ENCODE measurements around the gene MYRFL. TPM values are rescaled to one million over a fixed set of nuclear protein-coding genes. Genes with fewer than 3 reads are reported as not detected.

Gene MYRFL
- polyA plus RNA-seq, 1 of the 3 experiments (the other 2 are of a cell fraction): not detected

- Histone ChIP-seq H3K4me3 (ENCODE audit: low read depth in 2 of 2, low read length in 1 of 2) (no peak overlapping the region), H3K79me2 (ENCODE audit: insufficient read depth) (no peaks in the 10 kb centered on the region), H3K4me1 (ENCODE audit: control insufficient read depth in 1 of 2, insufficient read depth in 2 of 2, low read depth in 1 of 2, low read length in 1 of 2) (no peaks in the 10 kb centered on the region), H3K27me3 (ENCODE audit: insufficient read depth) (no peaks in the 10 kb centered on the region), H3F3A (replicated peaks; ENCODE audit: insufficient read depth) (no peaks in the 10 kb centered on the region), H3K4me2 (no peak overlapping the region), H2AFZ (ENCODE audit: low read depth) (no peak overlapping the region), H3K9me2 (no peaks in the 10 kb centered on the region), H3K36me3 (replicated peaks in 1 of 2; ENCODE audit: control insufficient read depth in 1 of 2, insufficient read depth in 2 of 2, low read length in 1 of 2) (no peaks in the 10 kb centered on the region), H3K27ac (ENCODE audit: low read depth in 2 of 2, low read length in 1 of 2) (no peak overlapping the region), H4K20me1 (ENCODE audit: insufficient read depth) (no peaks in the 10 kb centered on the region), H3K9ac (no peak overlapping the region), H3K9me3 (no peaks in the 10 kb centered on the region)
- CTCF ChIA-PET: interaction anchor here (1.2 kb wide), 1 partner anchor 48 kb away, joined by 3 read pairs; no protein-coding TSS in a partner anchor
- no peak for DNase-seq
- POLR2A ChIA-PET: interaction anchor here (0.5 kb wide), 1 partner anchor 1749 kb away, joined by 3 read pairs; no protein-coding TSS in a partner anchor
- TF ChIP-seq IRF3 (IDR thresholded peaks at IDR 0.05; ENCODE audit: low read depth, low read length) (no peak), RXRA (IDR thresholded peaks at IDR 0.05; ENCODE audit: borderline replicate concordance, low read depth) (no peak), ELF1 (IDR thresholded peaks at IDR 0.05) (no peak), FOSL2 (IDR thresholded peaks at IDR 0.05; ENCODE audit: borderline replicate concordance, low read depth) (no peak), TAF1 (IDR thresholded peaks at IDR 0.05; ENCODE audit: borderline replicate concordance, low read depth, low read length) (no peak), USF1 (IDR thresholded peaks at IDR 0.05; ENCODE audit: borderline replicate concordance, low read depth) (no peak), RAD21 (IDR thresholded peaks at IDR 0.05; ENCODE audit: low read length) (no peak), NFIC (IDR thresholded peaks at IDR 0.05; ENCODE audit: borderline replicate concordance) (no peak), SMC3 (IDR thresholded peaks at IDR 0.05; ENCODE audit: low read depth, low read length) (no peak), GATA2 (CRISPR knock-in tag; IDR thresholded peaks at IDR 0.05) (no peak), TEAD4 (IDR thresholded peaks at IDR 0.05; ENCODE audit: borderline replicate concordance, insufficient read depth) (no peak), MXI1 (IDR thresholded peaks at IDR 0.05; ENCODE audit: low read depth, low read length) (no peak), FOXJ3 (CRISPR knock-in tag; IDR thresholded peaks at IDR 0.05) (no peak), JUND (IDR thresholded peaks at IDR 0.05) (no peak), SIN3A (IDR thresholded peaks at IDR 0.05; ENCODE audit: borderline replicate concordance, low read depth, low read length) (no peak), USF2 (IDR thresholded peaks at IDR 0.05; ENCODE audit: borderline replicate concordance, low read depth, low read length) (no peak), RFX5 (IDR thresholded peaks at IDR 0.05; ENCODE audit: low read length) (no peak), MAX (IDR thresholded peaks at IDR 0.05; ENCODE audit: low read depth) (no peak), CHD2 (IDR thresholded peaks at IDR 0.05; ENCODE audit: low read length, partially characterized antibody) (no peak)
- WGBS (ENCODE audit: low lambda C conversion rate): 55% methylated on average over 4 of the region's 4 CpGs
Observed at GRCh38 chr12:69927164-69927563, 102.1 kb downstream of the MYRFL start.

Data from SK-N-SH (cell line).